Natural killer cell (primary cell): ENCODE measurements around the gene LPAR1. TPM values are rescaled to one million over a fixed set of nuclear protein-coding genes. Genes with fewer than 3 reads are reported as not detected.

Experiments
- ATAC-seq, 3 donors: fragments of 150-1000 bp in 2 of 3; fragments of 200-7000 bp in 1 of 3; cut with Tn5 transposase; 1 replicate in 1 of 3; 2 replicates in 2 of 3; pipeline ENCODE4 v1.10.0; 2021; ENCODE audit warnings: mild to moderate bottlenecking in 2 of 3, moderate library complexity in 2 of 3
- DNase-seq, 2 donors: peaks; one replicate each; pipeline versions ENCODE4 v3.0.0 to v3.0.0-alpha.2; 2013 to 2021; ENCODE audit warnings: mixed read lengths in 1 of 2
- H3K27ac ChIP-seq: one replicate; pipeline ENCODE4 v1.5.1; 2013; ENCODE audit warnings: mild to moderate bottlenecking, low read length
- H3K27me3 ChIP-seq: one replicate; pipeline ENCODE4 v1.6.1; 2013; ENCODE audit warnings: low read length; ENCODE audit not compliant: control insufficient read depth, insufficient read depth
- H3K36me3 ChIP-seq: one replicate; pipeline ENCODE4 v1.6.1; 2013; ENCODE audit warnings: low read length; ENCODE audit not compliant: control insufficient read depth, insufficient read depth
- H3K4me1 ChIP-seq: one replicate; pipeline ENCODE4 v1.6.1; 2013; ENCODE audit warnings: low read length; ENCODE audit not compliant: control insufficient read depth, insufficient read depth
- H3K4me3 ChIP-seq: one replicate; pipeline ENCODE4 v1.5.1; 2013; ENCODE audit warnings: low read length
- H3K9me3 ChIP-seq: one replicate; pipeline ENCODE4 v1.6.1; 2013; ENCODE audit warnings: low read length; ENCODE audit not compliant: control insufficient read depth, insufficient read depth
- H3K27ac Mint-ChIP-seq, 2 donors: one replicate each; pipeline ENCODE4 v1.8.0; 2022; ENCODE audit warnings: mild to moderate bottlenecking in 2 of 2, mixed read lengths in 2 of 2, moderate library complexity in 1 of 2
- H3K27me3 Mint-ChIP-seq, 2 donors: one replicate each; pipeline ENCODE4 v1.8.0; 2022; ENCODE audit warnings: low read depth in 2 of 2, mixed read lengths in 2 of 2
- H3K36me3 Mint-ChIP-seq: one replicate; pipeline ENCODE4 v1.8.0; 2022; ENCODE audit warnings: mixed read lengths
- H3K4me1 Mint-ChIP-seq, 2 donors: one replicate each; pipeline ENCODE4 v1.8.0; 2022; ENCODE audit warnings: mixed read lengths in 2 of 2
- H3K4me3 Mint-ChIP-seq: one replicate; pipeline ENCODE4 v1.8.0; 2022; ENCODE audit warnings: mild to moderate bottlenecking, moderate library complexity, mixed read lengths
- H3K9me3 Mint-ChIP-seq, 2 donors: one replicate each; pipeline ENCODE4 v1.8.0; 2022; ENCODE audit warnings: mixed read lengths in 2 of 2
- WGBS: methylation state at CpG from one replicate; pipeline ENCODE4 v1.1.7; 2013; ENCODE audit warnings: missing lambda C conversion rate; ENCODE audit not compliant: insufficient coverage; 5-methylcytosine and 5-hydroxymethylcytosine counted together
- intact Hi-C: fragments of 100-400 bp; cut with micrococcal nuclease; formaldehyde crosslinking; loops from one replicate; pipeline ENCODE4 v1.14.2; 2022
- total RNA-seq, 4 donors: library from RNA; stranded (reverse); fragments of 120-200 nt in 1 of 4; gene quantifications; one replicate each; pipeline versions ENCODE4 v1.2.3 to v1.2.4, GENCODE V29; 2013 to 2022
- TF ChIP-seq, protein P1 (sequence below): fragments of 200-600 bp; IDR thresholded peaks from one replicate; pipeline ENCODE4 v1.8.0; 2022; ENCODE audit warnings: antibody characterized with exemption

Gene LPAR1
- total RNA-seq, 3 donors from 2014 or later (not counting 1 experiment from before 2014, with no cell fraction given): 0.48 to 0.50 TPM; not detected in 1

DNA sequence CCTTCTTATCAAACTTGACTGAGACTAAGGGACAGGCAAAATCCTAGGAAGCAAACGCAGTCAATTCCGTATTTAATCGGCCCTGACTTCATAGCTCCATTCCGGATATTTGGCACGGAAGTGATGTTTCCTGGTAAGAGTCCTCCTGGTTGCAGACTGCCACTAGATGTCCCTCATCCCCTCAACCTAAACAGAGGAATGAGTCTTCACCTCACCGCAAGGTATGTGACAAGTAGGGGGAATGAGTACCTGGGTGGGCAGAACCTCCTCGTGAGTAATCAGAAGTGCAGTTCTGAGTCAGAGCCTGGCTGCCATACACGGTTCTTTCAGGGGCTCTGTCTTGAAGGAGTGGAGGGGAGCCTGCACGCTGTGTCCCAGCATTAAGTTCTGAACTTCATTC, 196.1 kb downstream of the LPAR1 start:
- Mint-ChIP-seq H3K27ac (no peak overlapping the region), H3K36me3 (no peaks in the 10 kb centered on the region), H3K4me3 (no peak overlapping the region), H3K27me3 (no peaks in the 10 kb centered on the region), H3K9me3 (peaks cover 8 to 9% of the 10 kb centered on the region in 2 donors), H3K4me1 (no peaks in the 10 kb centered on the region)
- WGBS: 91% methylated on average over 9 of the region's 9 CpGs
- no peaks in the 10 kb centered on the region for H3K27me3 ChIP-seq
- H3K27ac ChIP-seq: no peak overlapping the region
- ATAC-seq (no peak), DNase-seq (no peak)
- H3K36me3 ChIP-seq: no peaks in the 10 kb centered on the region
- H3K4me3 ChIP-seq: no peak overlapping the region
- TF ChIP-seq, protein P1, sequence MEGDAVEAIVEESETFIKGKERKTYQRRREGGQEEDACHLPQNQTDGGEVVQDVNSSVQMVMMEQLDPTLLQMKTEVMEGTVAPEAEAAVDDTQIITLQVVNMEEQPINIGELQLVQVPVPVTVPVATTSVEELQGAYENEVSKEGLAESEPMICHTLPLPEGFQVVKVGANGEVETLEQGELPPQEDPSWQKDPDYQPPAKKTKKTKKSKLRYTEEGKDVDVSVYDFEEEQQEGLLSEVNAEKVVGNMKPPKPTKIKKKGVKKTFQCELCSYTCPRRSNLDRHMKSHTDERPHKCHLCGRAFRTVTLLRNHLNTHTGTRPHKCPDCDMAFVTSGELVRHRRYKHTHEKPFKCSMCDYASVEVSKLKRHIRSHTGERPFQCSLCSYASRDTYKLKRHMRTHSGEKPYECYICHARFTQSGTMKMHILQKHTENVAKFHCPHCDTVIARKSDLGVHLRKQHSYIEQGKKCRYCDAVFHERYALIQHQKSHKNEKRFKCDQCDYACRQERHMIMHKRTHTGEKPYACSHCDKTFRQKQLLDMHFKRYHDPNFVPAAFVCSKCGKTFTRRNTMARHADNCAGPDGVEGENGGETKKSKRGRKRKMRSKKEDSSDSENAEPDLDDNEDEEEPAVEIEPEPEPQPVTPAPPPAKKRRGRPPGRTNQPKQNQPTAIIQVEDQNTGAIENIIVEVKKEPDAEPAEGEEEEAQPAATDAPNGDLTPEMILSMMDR: no peak
- intact Hi-C loops: no loop called here
- no peaks in the 10 kb centered on the region for H3K4me1 ChIP-seq
- H3K9me3 ChIP-seq: no peaks in the 10 kb centered on the region

DNA sequence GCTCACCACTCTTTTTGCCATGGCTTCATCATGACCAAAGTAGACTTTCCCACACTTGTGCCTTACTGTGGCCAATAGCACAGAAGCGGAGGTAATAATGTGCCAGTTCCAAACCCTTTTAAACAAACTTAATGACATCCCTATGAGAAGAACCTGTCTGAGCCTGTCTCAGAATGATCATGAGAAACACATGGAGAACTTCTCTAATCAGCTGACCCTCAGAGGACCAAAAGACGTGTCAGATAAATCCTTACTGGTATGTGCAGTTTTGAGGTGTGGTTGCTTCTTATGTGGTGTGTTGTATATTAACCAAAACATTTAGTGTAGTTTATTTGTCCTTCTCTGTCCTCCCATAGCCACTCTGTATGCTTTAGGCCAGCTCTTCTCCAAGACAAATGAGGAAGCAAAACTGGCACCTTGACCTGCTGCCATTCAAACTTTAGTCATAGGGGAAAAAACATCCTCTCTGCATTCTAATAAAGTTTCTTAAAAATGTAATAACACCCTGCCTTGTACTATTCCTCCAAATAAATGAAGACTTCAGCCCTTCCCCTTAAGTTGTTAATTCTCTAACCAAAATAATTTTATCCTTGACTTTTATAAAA, 200.8 kb downstream of the LPAR1 start:
- intact Hi-C loops: no loop called here
- Mint-ChIP-seq H3K9me3 (peaks cover 4 to 11% of the 10 kb centered on the region in 2 donors), H3K4me3 (no peak overlapping the region), H3K27ac (no peak overlapping the region), H3K4me1 (no peaks in the 10 kb centered on the region), H3K27me3 (no peaks in the 10 kb centered on the region), H3K36me3 (no peaks in the 10 kb centered on the region)
- Histone ChIP-seq H3K4me1 (no peaks in the 10 kb centered on the region), H3K36me3 (no peaks in the 10 kb centered on the region), H3K9me3 (no peaks in the 10 kb centered on the region), H3K4me3 (no peak overlapping the region), H3K27ac (no peak overlapping the region), H3K27me3 (no peaks in the 10 kb centered on the region)
- no peak for ATAC-seq
- DNase-seq: no peak
- TF ChIP-seq, protein P1: no peak
- 94% methylated on average over 1 of the region's 2 CpGs for WGBS

DNA sequence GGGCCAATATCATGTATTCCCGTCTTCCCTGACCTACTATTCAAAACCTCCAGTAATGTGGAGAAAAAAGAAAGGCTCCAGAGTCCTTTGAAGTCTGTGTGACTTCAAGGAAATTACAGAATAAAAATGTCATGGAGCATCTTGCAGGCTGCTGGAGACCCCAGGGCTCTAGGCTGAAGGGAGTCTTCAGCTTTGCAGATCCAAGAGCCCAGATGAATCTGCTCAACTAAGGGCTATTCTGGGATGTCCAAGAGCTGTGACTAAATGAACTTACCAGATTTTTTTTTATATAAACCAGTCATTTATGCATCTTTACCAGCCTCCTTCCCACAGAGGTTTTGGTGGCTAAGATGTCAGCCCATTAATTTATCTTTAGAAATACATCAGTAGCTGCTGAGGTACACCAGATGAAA, 202.4 kb downstream of the LPAR1 start:
- H3K9me3 Mint-ChIP-seq: peaks cover 4 to 13% of the 10 kb centered on the region in 2 donors
- Histone ChIP-seq H3K4me3 (no peak overlapping the region), H3K27me3 (no peaks in the 10 kb centered on the region), H3K36me3 (no peaks in the 10 kb centered on the region), H3K27ac (no peak overlapping the region), H3K9me3 (no peaks in the 10 kb centered on the region), H3K4me1 (no peaks in the 10 kb centered on the region)
- no peaks in the 10 kb centered on the region for H3K4me1 Mint-ChIP-seq
- H3K4me3 Mint-ChIP-seq: no peak overlapping the region
- no CpG with 5 or more reads among the region's 1 CpG for WGBS
- no peaks in the 10 kb centered on the region for H3K27me3 Mint-ChIP-seq
- H3K36me3 Mint-ChIP-seq: no peaks in the 10 kb centered on the region
- TF ChIP-seq, protein P1: no peak
- intact Hi-C loops: no loop called here
- DNase-seq (no peak), ATAC-seq (no peak)
- H3K27ac Mint-ChIP-seq: no peak overlapping the region

DNA sequence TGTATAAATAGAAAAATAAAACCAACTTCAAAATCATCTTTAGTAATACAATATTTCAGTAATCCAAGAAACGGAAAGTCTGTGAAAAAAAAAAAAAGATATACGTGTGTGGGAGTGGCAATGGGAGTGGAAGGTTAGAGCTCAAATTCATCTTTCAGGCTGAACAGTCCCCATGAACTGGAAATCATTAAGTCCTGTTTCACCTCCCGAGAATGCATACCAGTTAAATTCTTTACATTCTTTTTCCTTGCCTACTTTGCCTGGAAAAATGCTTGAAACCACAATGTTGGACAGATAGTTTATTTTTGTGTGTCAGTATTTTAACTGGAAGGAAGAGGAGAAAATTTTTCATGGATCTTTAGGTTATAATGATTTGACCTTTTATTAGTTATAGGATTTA, 202.9 kb downstream of the LPAR1 start:
- Histone ChIP-seq H3K27me3 (no peaks in the 10 kb centered on the region), H3K36me3 (no peaks in the 10 kb centered on the region), H3K27ac (no peak overlapping the region), H3K9me3 (no peaks in the 10 kb centered on the region), H3K4me1 (no peaks in the 10 kb centered on the region), H3K4me3 (no peak overlapping the region)
- DNase-seq: no peak
- Mint-ChIP-seq H3K36me3 (no peaks in the 10 kb centered on the region), H3K27ac (no peak overlapping the region), H3K27me3 (no peaks in the 10 kb centered on the region), H3K9me3 (peaks cover 2 to 12% of the 10 kb centered on the region in 2 donors), H3K4me1 (no peaks in the 10 kb centered on the region), H3K4me3 (no peak overlapping the region)
- TF ChIP-seq, protein P1: no peak
- no peak for ATAC-seq
- intact Hi-C loops: no loop called here
- 83% methylated on average over 1 of the region's 3 CpGs for WGBS
